PC-3 (cell line): ENCODE results near the gene ARHGAP9.

Experiments used
- CTCF ChIP-seq: fragments of 300-600 bp; sonication (generic); conservative IDR thresholded peaks from 2 replicates; pipeline ENCODE4 v1.5.1; 2017; ENCODE audit warnings: antibody characterized with exemption, low read depth, mild to moderate bottlenecking, low read length
- EZH2 ChIP-seq: fragments of 300-600 bp; sonication (generic); IDR thresholded peaks from one replicate; pipeline ENCODE4 v1.6.1; 2017; ENCODE audit warnings: antibody characterized with exemption, mild to moderate bottlenecking, low read length; ENCODE audit not compliant: unreplicated experiment

- no peak for TF ChIP-seq CTCF
- TF ChIP-seq EZH2: no peak
Observed at GRCh38 chr12:57511161-57511560, 31.5 kb upstream of the ARHGAP9 start.
